ENCODE measurements around the gene FXYD3. TPM values are rescaled to one million over a fixed set of nuclear protein-coding genes. Genes with fewer than 3 reads are reported as not detected.

FXYD3 gene
- total RNA-seq, 4 donors from 2014 or later = 1.5 to 3.8 (median 1.6) TPM

DNA sequence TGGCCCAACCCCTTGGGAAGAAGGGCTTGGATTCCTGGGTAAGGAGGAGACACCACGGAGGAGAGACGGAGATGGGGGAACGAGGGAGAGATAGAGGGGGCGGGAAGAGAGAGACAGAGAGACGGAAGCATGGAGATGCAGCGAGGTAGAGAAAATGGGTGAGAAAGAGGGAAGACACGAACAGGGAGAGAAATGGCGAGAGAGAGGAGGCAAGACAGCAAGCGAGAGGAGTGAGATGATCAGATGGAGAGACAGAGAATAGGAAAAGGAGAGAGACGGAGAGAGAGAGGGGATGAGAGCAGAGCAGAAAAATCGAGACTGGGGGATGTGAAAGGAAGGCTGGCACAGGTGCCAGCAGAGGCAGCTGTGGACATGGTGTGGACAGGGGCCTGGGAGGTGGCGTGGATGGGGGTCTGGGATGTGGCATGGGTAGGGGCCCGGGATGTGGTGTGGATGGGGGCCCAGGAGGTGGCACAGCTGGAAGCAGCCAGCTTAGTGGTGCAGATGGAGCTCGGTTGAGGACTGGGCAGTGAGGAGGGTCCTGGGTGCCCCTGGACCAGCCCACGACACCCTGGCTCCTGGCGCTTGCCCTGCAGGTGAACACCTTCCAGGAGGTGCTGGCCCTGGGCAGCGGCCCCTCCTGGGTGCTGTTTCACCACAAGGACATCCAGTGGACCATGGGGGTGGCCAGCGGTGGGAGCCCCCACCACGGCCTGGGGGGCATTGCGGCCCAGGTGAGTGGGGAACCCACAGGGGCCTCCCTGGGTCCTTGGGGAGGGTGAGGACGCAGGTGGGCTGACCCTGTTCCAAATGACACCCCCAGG is 40.2 kb upstream of the FXYD3 start:
- H3K4me3 ChIP-seq = no peak overlapping the region
- no peak for TF ChIP-seq CTCF (IDR thresholded peaks at IDR 0.05)
- no peak for TF ChIP-seq POLR2A (IDR thresholded peaks at IDR 0.05)
- DNase-seq = no peak
- H3K36me3 ChIP-seq = no peaks in the 10 kb centered on the region
- H3K9me3 ChIP-seq = no peaks in the 10 kb centered on the region
- intact Hi-C loops (cut with DNase I; ENCODE audit: low total_unique reads) = no loop called here
- H3K27ac ChIP-seq = no peak overlapping the region
- no peaks in the 10 kb centered on the region for H3K27me3 ChIP-seq
- H3K4me1 ChIP-seq = no peaks in the 10 kb centered on the region

DNA sequence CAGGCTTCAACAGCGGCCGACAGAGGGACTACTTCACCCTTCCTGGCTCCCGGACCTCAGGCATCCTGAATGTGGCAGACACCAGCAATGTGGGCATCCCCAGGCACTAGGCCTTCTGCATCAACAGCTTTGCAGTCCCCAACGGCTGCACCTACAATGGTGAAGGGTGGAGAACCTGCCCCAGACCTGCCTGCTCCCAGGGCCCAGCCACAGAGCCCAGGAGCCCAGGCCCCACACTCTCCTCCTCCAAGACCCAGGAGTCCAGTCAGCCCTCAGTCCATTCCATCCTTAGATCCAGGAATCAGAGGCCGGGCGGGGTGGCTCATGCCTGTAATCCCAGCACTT is 39.6 kb upstream of the FXYD3 start:
- no peaks in the 10 kb centered on the region for H3K36me3 ChIP-seq
- intact Hi-C loops (cut with DNase I; ENCODE audit: low total_unique reads) = no loop called here
- TF ChIP-seq CTCF (IDR thresholded peaks at IDR 0.05) (no peak), POLR2A (IDR thresholded peaks at IDR 0.05) (no peak)
- H3K9me3 ChIP-seq = no peaks in the 10 kb centered on the region
- H3K27me3 ChIP-seq = no peaks in the 10 kb centered on the region
- DNase-seq = no peak
- H3K4me1 ChIP-seq = no peaks in the 10 kb centered on the region
- H3K27ac ChIP-seq = no peak overlapping the region
- H3K4me3 ChIP-seq = no peak overlapping the region

DNA sequence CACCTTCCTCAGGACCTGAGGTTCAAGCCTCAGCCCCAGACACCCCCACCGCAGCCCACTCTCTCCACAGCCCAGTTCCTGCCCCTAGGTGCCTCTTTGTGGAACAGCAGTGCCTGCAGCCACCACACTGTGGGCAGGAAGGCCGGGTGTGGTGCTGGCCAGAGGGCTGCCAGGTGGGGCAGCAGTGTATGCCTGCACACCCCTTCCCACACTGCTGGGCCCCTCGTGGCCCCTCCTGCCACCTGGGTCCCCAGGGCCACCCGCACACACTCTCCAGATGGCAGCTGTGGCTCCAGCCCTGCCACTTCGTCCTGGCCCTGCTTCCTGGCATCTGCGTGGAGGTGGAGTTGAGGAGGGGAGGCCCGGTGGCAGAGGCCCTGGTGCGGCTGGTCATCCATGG is 39.0 kb upstream of the FXYD3 start:
- Histone ChIP-seq H3K27me3 (no peaks in the 10 kb centered on the region), H3K4me1 (no peaks in the 10 kb centered on the region), H3K36me3 (no peaks in the 10 kb centered on the region), H3K27ac (no peak overlapping the region), H3K9me3 (no peaks in the 10 kb centered on the region), H3K4me3 (no peak overlapping the region)
- no peak for DNase-seq
- intact Hi-C loops (cut with DNase I; ENCODE audit: low total_unique reads) = no loop called here
- TF ChIP-seq POLR2A (IDR thresholded peaks at IDR 0.05) = no peak
- no peak for TF ChIP-seq CTCF (IDR thresholded peaks at IDR 0.05)

GRCh38 chr19:35077411-35078223 is 38.0 kb upstream of the FXYD3 start:
- no peaks in the 10 kb centered on the region for H3K4me1 ChIP-seq
- no peak overlapping the region for H3K27ac ChIP-seq
- no peak overlapping the region for H3K4me3 ChIP-seq
- no peaks in the 10 kb centered on the region for H3K27me3 ChIP-seq
- intact Hi-C loops (cut with DNase I; ENCODE audit: low total_unique reads) = no loop called here
- no peak for TF ChIP-seq POLR2A (IDR thresholded peaks at IDR 0.05)
- H3K36me3 ChIP-seq = no peaks in the 10 kb centered on the region
- H3K9me3 ChIP-seq = no peaks in the 10 kb centered on the region
- DNase-seq = no peak

DNA sequence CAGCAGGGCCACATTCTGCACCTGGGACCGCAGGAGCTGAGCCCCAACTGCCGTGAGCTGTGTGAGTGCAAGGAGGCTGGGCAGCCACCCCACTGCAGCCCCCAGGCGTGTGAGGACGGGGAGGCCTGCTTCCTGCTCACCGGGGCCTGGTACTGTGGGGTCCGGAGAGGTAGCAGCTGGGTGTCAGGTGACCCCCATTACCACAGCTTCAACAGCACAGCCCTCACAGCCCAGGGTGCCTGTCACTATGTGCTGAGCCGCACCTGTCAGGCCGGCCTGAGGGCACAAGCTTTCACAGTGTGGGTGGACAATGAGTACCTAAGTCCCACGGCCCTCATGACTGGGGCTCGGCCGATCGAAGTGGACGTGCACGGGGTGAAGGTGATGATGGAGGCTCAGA is 35.8 kb upstream of the FXYD3 start:
- H3K36me3 ChIP-seq = no peaks in the 10 kb centered on the region
- no peaks in the 10 kb centered on the region for H3K27me3 ChIP-seq
- no peaks in the 10 kb centered on the region for H3K4me1 ChIP-seq
- H3K27ac ChIP-seq = no peak overlapping the region
- intact Hi-C loops (cut with DNase I; ENCODE audit: low total_unique reads) = no loop called here
- no peaks in the 10 kb centered on the region for H3K9me3 ChIP-seq
- TF ChIP-seq CTCF (IDR thresholded peaks at IDR 0.05) = no peak
- no peak for TF ChIP-seq POLR2A (IDR thresholded peaks at IDR 0.05)
- no peak for DNase-seq
- H3K4me3 ChIP-seq = no peak overlapping the region
